H1 (cell line): ENCODE results near the gene SYT6.

Experiments used
- ATF2 ChIP-seq: IDR thresholded peaks from 2 replicates; pipeline ENCODE4 v1.6.1; 2012; ENCODE audit warnings: low read length, inconsistent platforms
- CTCF ChIP-seq, 3 experiments: IDR thresholded peaks; 1 replicate in 2 of 3; 2 replicates in 1 of 3; pipeline versions ENCODE4 v1.5.1 to v1.6.1; 2011; ENCODE audit warnings: low read length in 3 of 3, mild to moderate bottlenecking in 3 of 3, inconsistent platforms in 2 of 3, low read depth in 1 of 3, moderate library complexity in 1 of 3; ENCODE audit not compliant: insufficient read depth in 1 of 3; ENCODE audit errors: control extremely low read depth in 1 of 3
- EZH2 ChIP-seq: fragments of 200-600 bp; sonication (generic); IDR thresholded peaks from 2 replicates; pipeline ENCODE4 v1.7.1; 2012; ENCODE audit warnings: low read depth, mild to moderate bottlenecking, moderate library complexity, low read length, inconsistent platforms; ENCODE audit not compliant: severe bottlenecking

- TF ChIP-seq CTCF (IDR thresholded peaks at IDR 0.05; ENCODE audit: control extremely low read depth in 1 of 3, insufficient read depth in 1 of 3, low read depth in 1 of 3, low read length in 3 of 3), result no peak
- no peak for TF ChIP-seq ATF2
- no peak for TF ChIP-seq EZH2
Observed at GRCh38 chr1:114054148-114054547, 99.5 kb downstream of the SYT6 start.
